GM21619 (cell line): ENCODE results near the gene MYL3.

Experiments
- ATAC-seq: cut with Tn5 transposase; IDR thresholded peaks from one replicate; pipeline ENCODE4 v1.9.1; 2021; ENCODE audit not compliant: unreplicated experiment

Gene MYL3

GRCh38 chr3:46883054-46883829 lies 20.0 kb upstream of the MYL3 start:
- ATAC-seq: no peak

- ATAC-seq: no peak
These were observed 19.3 kb upstream of the MYL3 start for GRCh38 chr3:46882377-46883053.

- ATAC-seq: no peak
These were observed 18.5 kb upstream of the MYL3 start for GRCh38 chr3:46881596-46882376.

- ATAC-seq: no peak
These were observed 17.8 kb upstream of the MYL3 start for GRCh38 chr3:46880884-46881595.

- ATAC-seq: peak; percentile 64
These were observed 15.7 kb upstream of the MYL3 start for GRCh38 chr3:46878781-46879436.

- no peak for ATAC-seq
These were observed 14.3 kb upstream of the MYL3 start, which contains the start of gene PTH1R for GRCh38 chr3:46877406-46878125. Gene PTH1R, plus strand, starts transcription at chr3:46877721. Its CDS starts 5,839 bp downstream, at chr3:46883560.

GRCh38 chr3:46876313-46877300 lies 13.4 kb upstream of the MYL3 start:
- ATAC-seq: no peak

- no peak for ATAC-seq
These were observed 12.3 kb upstream of the MYL3 start for GRCh38 chr3:46875560-46875959.

- no peak for ATAC-seq
These were observed 11.2 kb upstream of the MYL3 start for GRCh38 chr3:46874430-46874829.

- no peak for ATAC-seq
These were observed 10.3 kb upstream of the MYL3 start for GRCh38 chr3:46873521-46873920.

GRCh38 chr3:46871222-46871621 lies 8.0 kb upstream of the MYL3 start:
- no peak for ATAC-seq

- ATAC-seq: no peak
These were observed 7.4 kb upstream of the MYL3 start for GRCh38 chr3:46870651-46871050.

GRCh38 chr3:46869440-46869839 lies 6.2 kb upstream of the MYL3 start:
- no peak for ATAC-seq

- ATAC-seq: no peak
These were observed 5.7 kb upstream of the MYL3 start for GRCh38 chr3:46868948-46869347.

GRCh38 chr3:46868287-46868686 lies 5.0 kb upstream of the MYL3 start:
- no peak for ATAC-seq

- ATAC-seq: no peak
These were observed 4.3 kb upstream of the MYL3 start for GRCh38 chr3:46867550-46867898.

- no peak for ATAC-seq
These were observed 3.7 kb upstream of the MYL3 start for GRCh38 chr3:46866720-46867549.

- ATAC-seq: no peak
These were observed 2.9 kb upstream of the MYL3 start for GRCh38 chr3:46866032-46866595.
